K562 (cell line): ENCODE results near the gene RAD51AP1. TPM values are rescaled to one million over a fixed set of nuclear protein-coding genes. Genes with fewer than 3 reads are reported as not detected.
A peak's percentile ranks its signal among the peaks of the same experiment; 100 is the strongest.

Experiments
- ARNT ChIP-seq, 2 experiments: fragments of 450-650 bp; IDR thresholded peaks; 2 replicates each; pipeline ENCODE4 v1.6.1; 2016; ENCODE audit warnings: mild to moderate bottlenecking in 1 of 2
- BDP1 ChIP-seq: IDR thresholded peaks from 3 replicates; pipeline ENCODE4 v1.6.1; 2011; ENCODE audit not compliant: insufficient read length, insufficient read depth
- EWSR1 ChIP-seq: fragments of 450-650 bp; IDR thresholded peaks from 2 replicates; pipeline ENCODE4 v1.6.1; 2018; ENCODE audit warnings: borderline replicate concordance, mild to moderate bottlenecking, low read depth, moderate library complexity; ENCODE audit not compliant: partially characterized antibody
- FOXJ2 ChIP-seq: fragments of 200-800 bp; sonication (Bioruptor generic); IDR thresholded peaks from 2 replicates; pipeline ENCODE4 v1.6.1; 2016; ENCODE audit warnings: missing genetic modification characterization, missing compliant biosample characterization
- HDAC8 ChIP-seq: fragments of 450-650 bp; IDR thresholded peaks from 2 replicates; pipeline ENCODE4 v1.6.1; 2016; ENCODE audit warnings: mild to moderate bottlenecking, missing genetic modification characterization, moderate library complexity, missing compliant biosample characterization
- ILF3 ChIP-seq: fragments of 450-650 bp; IDR thresholded peaks from 2 replicates; pipeline ENCODE4 v1.6.1; 2018; ENCODE audit warnings: antibody characterized with exemption, mild to moderate bottlenecking, moderate library complexity, borderline replicate concordance
- KLF13 ChIP-seq: fragments of 450-650 bp; IDR thresholded peaks from 2 replicates; pipeline ENCODE4 v1.6.1; 2016; ENCODE audit warnings: missing genetic modification characterization, low read depth, mild to moderate bottlenecking, missing compliant biosample characterization, moderate library complexity, borderline replicate concordance
- KLF16 ChIP-seq: IDR thresholded peaks from 2 replicates; pipeline ENCODE4 v1.6.1; 2016; ENCODE audit warnings: antibody characterized with exemption
- MCM2 ChIP-seq: fragments of 450-650 bp; IDR thresholded peaks from 2 replicates; pipeline ENCODE4 v1.6.1; 2017; ENCODE audit warnings: low read depth, mild to moderate bottlenecking
- MCM3 ChIP-seq: fragments of 450-650 bp; IDR thresholded peaks from 2 replicates; pipeline ENCODE4 v1.6.1; 2016
- NEUROD1 ChIP-seq: fragments of 150-350 bp; IDR thresholded peaks from 2 replicates; pipeline ENCODE4 v1.6.1; 2014; ENCODE audit warnings: borderline replicate concordance, low read length, low read depth; ENCODE audit not compliant: partially characterized antibody
- NFATC3 ChIP-seq: fragments of 450-650 bp; IDR thresholded peaks from 2 replicates; pipeline ENCODE4 v1.6.1; 2017; ENCODE audit warnings: mild to moderate bottlenecking
- NONO ChIP-seq, 2 experiments: fragments of 200-400 bp in 1 of 2; fragments of 450-650 bp in 1 of 2; formaldehyde crosslinking in 1 of 2; IDR thresholded peaks; 2 replicates each; pipeline ENCODE4 v1.6.1; 2017; ENCODE audit warnings: low read depth in 2 of 2, mild to moderate bottlenecking in 2 of 2, moderate library complexity in 2 of 2, low read length in 1 of 2
- POLR2H ChIP-seq: IDR thresholded peaks from 2 replicates; pipeline ENCODE4 v1.6.1; 2016; ENCODE audit warnings: missing genetic modification characterization, low read depth, mild to moderate bottlenecking, control low read depth, missing compliant biosample characterization, moderate library complexity
- SAFB2 ChIP-seq: fragments of 200-400 bp; formaldehyde crosslinking; IDR thresholded peaks from 2 replicates; pipeline ENCODE4 v1.6.1; 2018; ENCODE audit warnings: borderline replicate concordance, low read length, low read depth, moderate library complexity; ENCODE audit not compliant: severe bottlenecking
- SMAD4 ChIP-seq: fragments of 250-450 bp; sonication (Bioruptor Pico); conservative IDR thresholded peaks from 2 replicates; pipeline ENCODE4 v1.8.0; 2021; ENCODE audit warnings: inconsistent platforms, mild to moderate bottlenecking, moderate library complexity
- SMARCA4 ChIP-seq: fragments of 450-650 bp; IDR thresholded peaks from 2 replicates; pipeline ENCODE4 v1.6.1; 2016
- SREBF2 ChIP-seq: sonication (generic); formaldehyde crosslinking; IDR thresholded peaks from 2 replicates; pipeline ENCODE4 v1.4.0; 2020; ENCODE audit warnings: mild to moderate bottlenecking, missing genetic modification reagents
- TAF7 ChIP-seq: fragments of 450-650 bp; IDR thresholded peaks from 2 replicates; pipeline ENCODE4 v1.6.1; 2016; ENCODE audit warnings: missing genetic modification characterization, missing compliant biosample characterization
- XRCC4 ChIP-seq: IDR thresholded peaks from one replicate; pipeline ENCODE4 v1.6.1; 2011; ENCODE audit not compliant: insufficient read depth, insufficient read length; ENCODE audit errors: extremely low read depth
- ZNF184 ChIP-seq: sonication (generic); formaldehyde crosslinking; IDR thresholded peaks from 2 replicates; pipeline ENCODE4 v1.5.0; 2020; ENCODE audit warnings: missing genetic modification reagents
- ZNF3 ChIP-seq: fragments of 250-450 bp; sonication (Bioruptor Pico); IDR thresholded peaks from 2 replicates; pipeline ENCODE4 v1.5.0; 2021; ENCODE audit warnings: mild to moderate bottlenecking, moderate library complexity
- ZNF347 ChIP-seq: fragments of 450-650 bp; formaldehyde crosslinking; IDR thresholded peaks from 2 replicates; pipeline ENCODE4 v1.4.0; 2020; ENCODE audit warnings: low read depth, mild to moderate bottlenecking, moderate library complexity
- polyA plus RNA-seq, 8 experiments: library from polyadenylated mRNA; depleted of rRNA in 4 of 8; stranded (reverse) in 5 of 8; unstranded in 3 of 8; fragments of >200 nt; fragmentation: Nextera tagmentation in 2 of 8; fragmentation: Illumina TruSeq in 1 of 8; extraction: Ambion mirVana in 2 of 8; extraction: Trizol in 1 of 8; gene quantifications; 2 replicates each; pipeline versions ENCODE4 v1.2.1 to v1.2.3, GENCODE V29; 2011 to 2014; ENCODE audit warnings: inconsistent platforms in 1 of 8, missing spikeins in 1 of 8
- total RNA-seq, 7 experiments: library from RNA; depleted of rRNA in 6 of 7; stranded (reverse); fragments of >200 nt in 6 of 7; fragmentation: Illumina TruSeq in 2 of 7; extraction: Trizol in 2 of 7; gene quantifications; 2 replicates each; pipeline versions ENCODE4 v1.2.1 to v1.2.3, GENCODE V29; 2011 to 2021; ENCODE audit warnings: low replicate concordance in 1 of 7
- TF ChIP-seq, protein P1 (sequence below): fragments of 150-350 bp; IDR thresholded peaks from 2 replicates; pipeline ENCODE4 v1.6.1; 2014; ENCODE audit warnings: low read depth, mild to moderate bottlenecking, low read length, borderline replicate concordance

Gene RAD51AP1
- total and polyA plus RNA-seq, 9 of the 15 experiments (the other 6 are each of a cell fraction or from before 2014, with no cell fraction given) = 43.8 to 111 (median 89.1) TPM

DNA sequence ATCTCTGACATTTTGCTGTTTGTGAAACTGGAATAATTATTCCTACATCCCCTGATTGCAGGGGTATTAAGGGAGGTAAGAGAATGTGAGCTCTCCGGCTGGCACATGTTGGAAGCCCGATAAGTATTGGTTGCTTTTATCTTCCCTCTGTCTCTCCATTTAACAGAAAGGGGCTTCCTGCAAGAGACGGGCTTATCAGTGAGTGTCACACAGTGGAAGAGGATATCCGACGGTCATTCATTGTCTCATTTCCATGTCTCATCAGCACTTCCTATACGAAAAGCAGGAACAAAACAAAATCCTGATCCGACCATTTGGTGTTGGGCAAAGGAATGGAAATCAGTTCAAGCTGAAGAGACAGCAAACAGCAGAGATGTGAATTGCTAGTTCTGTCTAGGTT lies 34.0 kb downstream of the RAD51AP1 start (continued):
- no peak for TF ChIP-seq SREBF2 (CRISPR knock-in tag)
- no peak for TF ChIP-seq SAFB2
- TF ChIP-seq EWSR1 = no peak
- TF ChIP-seq, protein P1, sequence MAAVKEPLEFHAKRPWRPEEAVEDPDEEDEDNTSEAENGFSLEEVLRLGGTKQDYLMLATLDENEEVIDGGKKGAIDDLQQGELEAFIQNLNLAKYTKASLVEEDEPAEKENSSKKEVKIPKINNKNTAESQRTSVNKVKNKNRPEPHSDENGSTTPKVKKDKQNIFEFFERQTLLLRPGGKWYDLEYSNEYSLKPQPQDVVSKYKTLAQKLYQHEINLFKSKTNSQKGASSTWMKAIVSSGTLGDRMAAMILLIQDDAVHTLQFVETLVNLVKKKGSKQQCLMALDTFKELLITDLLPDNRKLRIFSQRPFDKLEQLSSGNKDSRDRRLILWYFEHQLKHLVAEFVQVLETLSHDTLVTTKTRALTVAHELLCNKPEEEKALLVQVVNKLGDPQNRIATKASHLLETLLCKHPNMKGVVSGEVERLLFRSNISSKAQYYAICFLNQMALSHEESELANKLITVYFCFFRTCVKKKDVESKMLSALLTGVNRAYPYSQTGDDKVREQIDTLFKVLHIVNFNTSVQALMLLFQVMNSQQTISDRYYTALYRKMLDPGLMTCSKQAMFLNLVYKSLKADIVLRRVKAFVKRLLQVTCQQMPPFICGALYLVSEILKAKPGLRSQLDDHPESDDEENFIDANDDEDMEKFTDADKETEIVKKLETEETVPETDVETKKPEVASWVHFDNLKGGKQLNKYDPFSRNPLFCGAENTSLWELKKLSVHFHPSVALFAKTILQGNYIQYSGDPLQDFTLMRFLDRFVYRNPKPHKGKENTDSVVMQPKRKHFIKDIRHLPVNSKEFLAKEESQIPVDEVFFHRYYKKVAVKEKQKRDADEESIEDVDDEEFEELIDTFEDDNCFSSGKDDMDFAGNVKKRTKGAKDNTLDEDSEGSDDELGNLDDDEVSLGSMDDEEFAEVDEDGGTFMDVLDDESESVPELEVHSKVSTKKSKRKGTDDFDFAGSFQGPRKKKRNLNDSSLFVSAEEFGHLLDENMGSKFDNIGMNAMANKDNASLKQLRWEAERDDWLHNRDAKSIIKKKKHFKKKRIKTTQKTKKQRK = no peak
- no peak for TF ChIP-seq MCM3
- peak; percentile 67; the same call in 1 of the 2 replicates for TF ChIP-seq KLF16
- no peak for TF ChIP-seq POLR2H (tag)
- no peak for TF ChIP-seq ARNT (IDR thresholded peaks at IDR 0.05)
- TF ChIP-seq ZNF347 (CRISPR knock-in tag) = no peak
- peak; percentile 65 for TF ChIP-seq SMARCA4
- no peak for TF ChIP-seq NFATC3
- TF ChIP-seq ZNF3 (CRISPR knock-in tag) = no peak
- TF ChIP-seq HDAC8 = no peak
- no peak for TF ChIP-seq ILF3
- no peak for TF ChIP-seq ZNF184 (CRISPR knock-in tag)
- TF ChIP-seq FOXJ2 (tag) = no peak
- no peak for TF ChIP-seq TAF7 (tag)
- TF ChIP-seq SMAD4 = 0 out of 2 replicates have a peak, but pooled peaks have one; percentile 33
- TF ChIP-seq MCM2 = no peak
- no peak for TF ChIP-seq NONO (IDR thresholded peaks at IDR 0.05; ENCODE audit: low read depth in 2 of 2, low read length in 1 of 2)
- TF ChIP-seq KLF13 = no peak
- TF ChIP-seq BDP1 = no peak
- no peak for TF ChIP-seq XRCC4
- TF ChIP-seq NEUROD1 = no peak
